Left lobe of liver (tissue), 2 donors: Measurements from ENCODE around the gene HRK. TPM values are rescaled to one million over a fixed set of nuclear protein-coding genes. Genes with fewer than 3 reads are reported as not detected.

Source experiments
- ATAC-seq: fragments of 200-7000 bp; cut with Tn5 transposase; one replicate; pipeline ENCODE4 v1.9.1; 2020; ENCODE audit warnings: mild to moderate bottlenecking, moderate library complexity
- DNase-seq: peaks from one replicate; pipeline ENCODE4 v3.0.0-alpha.2; 2020; ENCODE audit warnings: low spot score
- total RNA-seq: library from RNA; stranded (reverse); gene quantifications from one replicate; pipeline ENCODE4 v1.2.1, GENCODE V29; 2021
- donor health status: DM: no; HTN: no; CAD: no; lungs with moderate emphysema.
- donor health status: DM: no; HTN: yes; CAD: no.

HRK gene
- total RNA-seq, 1 donor from 2014 or later, result not detected

- ATAC-seq (no peak), DNase-seq (no peak)
These were observed 6.8 kb downstream of the HRK start for GRCh38 chr12:116874324-116874995.

GRCh38 chr12:116870306-116870705, 10.9 kb downstream of the HRK start:
- DNase-seq, result no peak
- no peak for ATAC-seq

GRCh38 chr12:116867523-116867922, 13.7 kb downstream of the HRK start:
- ATAC-seq, result no peak
- DNase-seq, result no peak

- no peak for ATAC-seq
- no peak for DNase-seq
These were observed 16.7 kb downstream of the HRK start for GRCh38 chr12:116864371-116865160.

- no peak for ATAC-seq
- DNase-seq, result no peak
These were observed 17.9 kb downstream of the HRK start for GRCh38 chr12:116863275-116863767.

GRCh38 chr12:116862167-116862566, 19.1 kb downstream of the HRK start:
- no peak for ATAC-seq
- DNase-seq, result no peak

- no peak for ATAC-seq
These were observed 19.9 kb downstream of the HRK start for GRCh38 chr12:116861320-116861719.

GRCh38 chr12:116860263-116860662, 21.0 kb downstream of the HRK start:
- no peak for DNase-seq
- ATAC-seq, result no peak

More at GRCh38 chr12:116861320-116861719, 19.9 kb downstream of the HRK start:
- DNase-seq, result no peak

- DNase-seq, result no peak
- ATAC-seq, result no peak
These were observed 22.2 kb downstream of the HRK start for GRCh38 chr12:116859079-116859478.

GRCh38 chr12:116856729-116857128, 24.5 kb downstream of the HRK start:
- no peak for ATAC-seq
- no peak for DNase-seq

- ATAC-seq (no peak), DNase-seq (no peak)
These were observed 25.3 kb downstream of the HRK start for GRCh38 chr12:116855744-116856470.

GRCh38 chr12:116853507-116853906, 27.7 kb downstream of the HRK start:
- ATAC-seq (no peak), DNase-seq (no peak)

- DNase-seq (no peak), ATAC-seq (no peak)
These were observed 28.9 kb downstream of the HRK start for GRCh38 chr12:116852303-116852702.

GRCh38 chr12:116849216-116849615, 32.0 kb downstream of the HRK start:
- ATAC-seq (no peak), DNase-seq (no peak)

GRCh38 chr12:116843085-116843484, 38.2 kb downstream of the HRK start:
- ATAC-seq, result no peak
- no peak for DNase-seq

- DNase-seq (no peak), ATAC-seq (no peak)
These were observed 41.9 kb downstream of the HRK start for GRCh38 chr12:116839287-116839830.

GRCh38 chr12:116838365-116838764, 42.9 kb downstream of the HRK start:
- no peak for ATAC-seq

GRCh38 chr12:116837097-116837496, 44.1 kb downstream of the HRK start:
- ATAC-seq (no peak), DNase-seq (no peak)

More at GRCh38 chr12:116838365-116838764, 42.9 kb downstream of the HRK start:
- no peak for DNase-seq

GRCh38 chr12:116835484-116835883, 45.8 kb downstream of the HRK start:
- ATAC-seq, result no peak
- no peak for DNase-seq

- DNase-seq, result no peak
- ATAC-seq, result no peak
These were observed 47.8 kb downstream of the HRK start for GRCh38 chr12:116833474-116833873.

GRCh38 chr12:116832353-116832752, 48.9 kb downstream of the HRK start:
- DNase-seq (no peak), ATAC-seq (no peak)
